Thyroid gland (tissue), 4 donors: ENCODE data around the gene SLC36A3.

Experiments used
- CTCF ChIP-seq, 6 experiments: fragments of 200-600 bp in 3 of 6; fragments of 450-650 bp in 3 of 6; sonication (generic) in 3 of 6; IDR thresholded peaks; one replicate each; pipeline ENCODE4 v1.5.1; 2016 to 2019; ENCODE audit warnings: antibody characterized with exemption in 6 of 6, mild to moderate bottlenecking in 2 of 6, inconsistent platforms in 1 of 6, moderate library complexity in 1 of 6
- POLR2A ChIP-seq, 2 donors: fragments of 450-650 bp; IDR thresholded peaks; one replicate each; pipeline ENCODE4 v1.6.1; 2017; ENCODE audit warnings: antibody characterized with exemption in 2 of 2, mild to moderate bottlenecking in 2 of 2, moderate library complexity in 1 of 2

- TF ChIP-seq CTCF (IDR thresholded peaks at IDR 0.05) (no peak), POLR2A (IDR thresholded peaks at IDR 0.05) (no peak)
Observed at GRCh38 chr5:151245680-151246219, 57.8 kb downstream of the SLC36A3 start.
